ENCODE results near the gene ASB16.
"Not testable (repeated sequence)": the region's sequence is repeated elsewhere in the genome, so short reads cannot be mapped to it uniquely, and the experiment has no call there.

ASB16 gene, protein sequence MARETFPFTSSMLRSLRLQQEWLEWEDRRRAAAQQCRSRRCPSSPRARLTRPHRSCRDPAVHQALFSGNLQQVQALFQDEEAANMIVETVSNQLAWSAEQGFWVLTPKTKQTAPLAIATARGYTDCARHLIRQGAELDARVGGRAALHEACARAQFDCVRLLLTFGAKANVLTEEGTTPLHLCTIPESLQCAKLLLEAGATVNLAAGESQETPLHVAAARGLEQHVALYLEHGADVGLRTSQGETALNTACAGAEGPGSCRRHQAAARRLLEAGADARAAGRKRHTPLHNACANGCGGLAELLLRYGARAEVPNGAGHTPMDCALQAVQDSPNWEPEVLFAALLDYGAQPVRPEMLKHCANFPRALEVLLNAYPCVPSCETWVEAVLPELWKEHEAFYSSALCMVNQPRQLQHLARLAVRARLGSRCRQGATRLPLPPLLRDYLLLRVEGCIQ

DNA sequence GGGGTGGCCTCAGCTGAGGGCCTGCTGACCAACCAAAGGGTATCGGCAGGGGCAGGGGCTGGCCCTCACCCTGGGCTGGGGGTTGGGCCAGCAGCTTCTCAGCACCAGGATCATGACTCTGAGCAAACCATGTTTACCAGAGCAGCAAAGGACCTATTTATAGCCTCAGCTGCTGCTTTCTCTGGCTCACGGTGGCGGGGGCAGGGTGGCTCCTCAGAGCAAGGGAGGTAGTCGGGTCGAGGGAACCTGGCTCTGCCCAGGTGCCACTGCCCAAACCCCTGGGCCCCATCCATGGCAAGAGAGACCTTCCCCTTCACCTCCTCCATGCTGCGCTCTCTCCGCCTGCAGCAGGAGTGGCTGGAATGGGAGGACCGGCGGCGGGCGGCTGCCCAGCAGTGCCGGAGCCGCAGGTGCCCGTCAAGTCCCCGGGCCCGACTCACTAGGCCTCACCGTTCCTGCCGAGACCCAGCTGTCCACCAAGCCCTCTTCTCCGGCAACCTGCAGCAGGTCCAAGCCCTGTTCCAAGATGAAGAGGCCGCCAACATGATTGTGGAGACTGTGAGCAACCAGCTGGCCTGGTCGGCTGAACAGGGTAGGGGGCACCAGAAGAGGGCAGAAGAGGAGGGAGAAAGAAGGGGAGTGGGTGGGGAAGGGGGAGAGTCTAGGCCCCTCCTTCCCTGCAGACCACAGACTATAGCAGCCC is at the start of gene ASB16:
Gene ASB16 (plus strand): TSS at position 206 of the 703 bp plus-strand sequence. CDS start 86 bp downstream, at position 292.
- peak; percentile 29 to 84 (median 84) for DNase-seq

DNA sequence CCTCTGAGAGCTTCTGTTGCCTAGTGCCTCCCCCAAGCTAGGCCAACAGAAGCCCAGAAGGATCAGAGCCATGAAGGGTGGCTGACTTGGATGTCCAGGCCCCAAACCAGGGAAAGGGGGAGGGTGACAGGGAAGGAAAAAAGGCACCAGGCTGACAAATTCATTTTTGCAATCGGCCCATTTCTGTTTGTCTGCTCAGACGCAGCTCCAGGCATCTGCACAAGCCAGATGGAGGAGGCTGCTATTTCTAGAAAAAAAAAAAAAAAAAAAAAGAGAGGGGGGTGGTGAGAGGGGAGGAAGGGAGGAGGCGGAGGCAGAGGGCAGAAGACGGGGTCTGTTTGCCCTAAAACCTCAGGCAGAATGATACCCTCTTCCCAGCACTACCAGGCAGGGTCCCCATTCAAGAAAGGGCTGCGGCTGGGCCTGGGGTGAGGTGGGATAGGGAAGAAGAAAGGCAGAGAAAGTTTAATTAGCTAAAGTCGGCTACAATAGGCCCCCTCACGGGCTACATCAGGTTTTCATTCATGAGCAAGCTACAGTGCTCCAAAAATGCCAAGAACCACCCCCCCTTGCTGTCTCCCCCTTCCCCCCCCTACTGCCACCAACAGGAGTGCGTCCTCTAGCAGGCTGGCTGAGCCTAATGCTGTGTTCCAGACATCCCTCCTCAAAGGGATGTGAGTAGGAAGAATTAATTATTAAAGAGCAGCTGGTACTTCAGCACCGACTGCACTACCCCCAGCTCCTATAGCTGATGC is 49.5 kb upstream of the ASB16 start:
- DNase-seq = peak in 2 of 3 experiments; percentile 18 to 61

DNA sequence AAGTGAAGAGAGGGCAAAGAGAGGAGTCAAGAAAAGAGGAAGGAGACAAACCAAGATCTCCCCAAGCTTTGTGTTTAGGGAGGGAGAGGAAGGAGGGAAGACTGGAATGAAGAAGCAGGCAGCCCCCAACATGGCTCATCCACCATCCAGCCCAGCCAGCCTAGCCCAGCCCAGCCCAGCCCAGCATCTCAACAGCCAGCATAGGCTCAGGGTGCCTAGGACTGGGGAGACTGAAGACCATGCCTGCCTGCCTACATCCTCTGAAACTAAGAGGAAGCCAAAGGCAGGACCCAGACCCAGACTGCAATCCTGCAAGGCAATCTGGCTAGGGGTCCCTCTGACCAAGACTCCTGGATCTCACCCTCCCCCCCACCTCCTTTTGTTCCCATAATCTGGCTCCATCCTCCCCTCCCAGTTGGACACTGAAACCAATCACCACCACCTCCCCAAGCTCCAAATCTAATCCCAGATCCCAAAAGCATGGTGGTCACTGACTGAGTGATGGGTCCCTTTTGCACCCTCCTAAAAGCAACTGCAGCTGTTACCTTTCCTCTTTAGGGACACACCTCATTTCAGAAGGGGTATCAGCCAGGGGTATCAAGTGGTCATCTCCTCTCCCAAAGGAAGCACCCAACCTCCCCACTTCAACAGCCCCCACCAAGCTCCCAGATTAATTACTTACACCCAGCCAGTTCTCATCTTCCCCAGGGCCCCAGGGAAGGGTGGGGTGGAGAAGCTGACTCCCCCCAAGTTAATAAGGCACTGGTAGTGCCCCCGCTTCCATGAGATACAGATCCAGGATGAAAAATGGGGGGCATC is 48.3 kb upstream of the ASB16 start:
- DNase-seq = no peak

DNA sequence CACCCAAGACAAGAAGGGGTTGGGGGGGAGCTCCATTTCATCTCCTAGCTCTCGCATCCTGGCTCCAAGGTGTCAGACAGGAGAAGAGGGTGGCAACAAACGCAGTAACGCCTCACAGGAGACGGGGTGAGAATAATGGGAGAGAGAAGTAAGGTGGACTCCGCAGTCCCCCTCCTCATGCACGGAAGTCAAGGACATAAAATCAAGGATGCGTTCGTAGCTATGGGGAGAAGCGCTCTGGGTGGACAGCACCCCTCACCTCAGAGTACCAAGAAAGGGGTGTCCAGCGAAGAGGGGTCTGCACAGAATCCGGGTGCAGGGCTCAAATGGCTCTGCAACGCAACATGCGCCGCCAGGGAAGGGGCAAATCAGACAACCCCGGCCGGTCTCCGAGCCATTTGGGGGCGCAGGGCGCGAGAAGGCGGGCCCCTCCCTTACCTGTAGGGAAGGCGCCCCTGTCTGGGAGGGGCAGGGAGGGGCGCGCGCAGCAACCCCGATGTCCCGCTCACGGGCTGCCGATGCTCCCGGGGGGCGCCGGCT is 47.6 kb upstream of the ASB16 start:
- DNase-seq = peak in 1 of 3 experiments; percentile 58

DNA sequence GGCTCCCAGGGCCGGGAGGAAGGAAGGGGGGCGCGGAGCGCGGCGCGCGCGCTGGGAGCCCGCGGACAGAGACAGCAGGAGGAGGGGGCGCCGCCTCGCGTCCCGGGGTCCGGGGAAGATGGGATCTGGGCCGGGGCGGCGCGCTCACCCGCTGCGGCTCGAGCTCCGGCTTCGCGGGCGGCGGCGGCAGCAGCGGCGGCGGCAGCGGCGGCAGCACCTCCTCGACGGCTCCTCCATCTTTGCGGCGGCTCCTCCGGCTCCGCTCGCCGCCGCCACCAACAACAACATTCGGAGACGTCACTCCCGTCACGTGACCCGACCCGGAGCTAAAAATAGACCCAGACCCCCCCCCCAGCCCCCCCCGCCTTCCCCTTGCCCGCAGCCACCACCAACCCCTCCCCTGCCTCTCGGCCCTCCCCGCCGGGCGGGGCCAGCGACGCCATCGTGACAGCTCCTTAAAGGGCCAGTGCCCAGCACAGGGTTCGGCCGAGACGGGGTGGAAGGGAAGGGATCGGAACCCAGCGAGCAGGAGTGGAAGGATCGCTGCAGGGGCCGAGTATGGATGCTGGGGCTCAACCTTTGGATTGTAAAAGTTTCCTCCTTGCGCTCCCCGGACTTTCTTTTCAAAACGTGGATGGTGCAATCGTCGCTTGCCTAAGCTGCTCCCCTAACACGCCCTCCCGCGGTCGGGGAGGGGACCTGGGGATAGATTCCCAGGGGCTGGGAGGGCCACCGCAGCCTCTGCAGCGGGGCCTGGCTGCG is 47.0 kb upstream of the ASB16 start, which contains the start of gene HDAC5:
Gene HDAC5 (minus strand): TSS at position 286 of the 762 bp plus-strand sequence. CDS start 6,126 bp downstream, outside the sequence.
- DNase-seq = peak; percentile 93 to 96 (median 94)

DNA sequence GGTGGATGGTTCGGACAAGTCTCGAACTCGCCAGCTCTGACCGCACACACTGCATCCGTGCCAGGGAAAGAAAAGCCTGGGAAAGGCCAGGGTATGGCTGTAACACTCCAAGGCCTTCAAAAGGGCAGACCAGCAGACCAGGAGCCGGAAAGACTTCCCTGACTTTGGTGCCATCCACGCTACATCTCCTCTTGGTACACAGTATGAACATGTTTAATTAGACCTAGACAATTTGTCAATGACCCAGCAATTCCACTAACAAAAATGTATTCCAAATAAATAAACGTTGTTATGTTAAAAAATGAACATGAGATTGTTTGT is 46.4 kb upstream of the ASB16 start:
- DNase-seq = no peak

DNA sequence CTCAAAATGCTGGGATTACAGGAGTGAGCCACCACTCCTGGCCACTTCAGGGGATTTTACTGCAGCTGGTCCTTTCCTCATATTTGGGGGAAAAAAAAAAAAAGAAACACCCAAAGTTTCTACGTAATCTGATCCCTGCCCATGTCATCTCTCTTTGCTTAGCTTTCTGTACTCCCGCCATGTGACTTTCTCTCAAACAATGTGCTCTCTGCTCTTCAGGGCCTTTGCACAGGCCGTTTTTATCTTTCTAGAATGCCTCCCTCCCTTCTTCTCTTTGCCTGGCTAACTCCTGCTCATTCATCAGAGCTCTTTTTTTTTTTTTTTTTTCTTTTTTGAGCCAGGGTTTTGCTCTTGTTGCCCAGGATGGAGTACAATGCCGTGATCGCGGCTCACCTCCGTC is 42.1 kb upstream of the ASB16 start:
- no peak for DNase-seq

DNA sequence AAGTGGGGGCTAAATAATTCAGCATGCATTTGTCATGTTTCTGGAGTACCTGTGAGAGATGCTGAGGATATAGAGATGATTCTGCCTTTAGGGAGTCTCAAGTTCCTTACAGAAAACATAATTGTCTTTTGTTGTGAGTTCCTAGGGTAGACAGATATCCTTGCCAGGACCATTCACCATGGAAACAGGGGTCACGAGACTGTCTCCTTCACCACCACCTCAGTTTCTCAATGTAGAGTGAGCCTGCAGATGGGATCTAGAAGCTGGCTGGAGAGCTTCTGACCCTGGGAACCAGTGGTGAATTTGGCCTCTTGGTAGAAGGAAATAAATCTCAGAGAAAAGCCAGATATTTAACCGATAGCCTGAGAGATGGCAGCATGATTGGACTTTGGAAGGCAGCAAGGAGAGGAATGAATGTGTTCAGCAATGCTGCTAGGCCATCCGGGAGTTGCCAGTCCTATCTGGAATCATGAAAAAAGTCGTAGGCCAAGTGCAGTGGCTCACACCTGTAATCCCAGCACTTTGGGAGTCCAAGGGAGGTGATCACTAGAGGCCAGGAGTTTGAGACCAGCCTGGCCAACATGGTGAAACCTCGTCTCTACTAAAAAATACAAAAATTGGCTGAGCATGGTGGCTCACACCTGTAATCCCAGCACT is 39.7 kb upstream of the ASB16 start:
- no peak for DNase-seq

DNA sequence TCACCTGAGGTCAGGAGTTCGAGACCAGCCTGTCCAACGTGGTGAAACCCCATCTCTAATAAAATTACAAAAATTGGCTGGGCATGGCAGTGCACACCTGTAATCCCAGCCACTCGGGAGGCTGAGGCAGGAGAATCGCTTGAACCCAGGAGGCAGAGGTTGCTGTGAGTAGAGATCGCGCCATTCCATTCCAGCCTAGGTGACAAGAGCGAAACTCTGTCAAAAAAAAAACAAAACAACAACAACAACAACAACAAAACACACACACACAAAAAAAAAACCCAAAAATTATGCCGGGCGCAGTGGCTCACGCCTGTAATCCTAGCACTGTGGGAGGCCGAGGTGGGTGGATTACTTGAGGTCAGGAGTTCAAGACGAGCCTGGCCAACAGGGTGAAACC is 39.1 kb upstream of the ASB16 start:
- not testable (repeated sequence) for DNase-seq

DNA sequence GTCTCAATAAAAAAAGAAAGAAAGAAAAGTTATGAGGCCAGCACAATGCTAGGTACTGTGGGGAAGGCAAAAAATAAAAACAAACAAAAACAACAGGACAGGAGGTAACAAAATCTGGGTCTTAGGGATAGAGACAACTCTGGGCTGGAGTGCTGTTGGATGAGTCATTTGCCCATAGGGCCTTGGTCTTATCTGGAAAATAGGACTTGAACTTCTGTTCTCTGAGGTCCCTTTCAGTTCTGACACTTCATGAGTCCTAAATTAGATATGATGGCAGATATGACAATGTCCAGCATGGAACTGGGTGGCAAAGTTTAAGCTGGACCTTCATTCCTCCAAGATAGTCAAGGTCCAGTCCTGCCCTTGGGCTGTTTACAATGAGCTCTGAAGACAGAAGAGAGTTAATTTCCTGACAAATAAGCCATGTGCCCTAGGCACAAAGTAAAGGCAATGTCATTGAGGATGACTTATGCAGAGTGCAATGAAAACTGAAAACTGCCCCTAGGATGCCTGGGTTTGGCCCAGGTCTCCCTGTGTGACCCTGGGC is 38.2 kb upstream of the ASB16 start:
- no peak for DNase-seq

DNA sequence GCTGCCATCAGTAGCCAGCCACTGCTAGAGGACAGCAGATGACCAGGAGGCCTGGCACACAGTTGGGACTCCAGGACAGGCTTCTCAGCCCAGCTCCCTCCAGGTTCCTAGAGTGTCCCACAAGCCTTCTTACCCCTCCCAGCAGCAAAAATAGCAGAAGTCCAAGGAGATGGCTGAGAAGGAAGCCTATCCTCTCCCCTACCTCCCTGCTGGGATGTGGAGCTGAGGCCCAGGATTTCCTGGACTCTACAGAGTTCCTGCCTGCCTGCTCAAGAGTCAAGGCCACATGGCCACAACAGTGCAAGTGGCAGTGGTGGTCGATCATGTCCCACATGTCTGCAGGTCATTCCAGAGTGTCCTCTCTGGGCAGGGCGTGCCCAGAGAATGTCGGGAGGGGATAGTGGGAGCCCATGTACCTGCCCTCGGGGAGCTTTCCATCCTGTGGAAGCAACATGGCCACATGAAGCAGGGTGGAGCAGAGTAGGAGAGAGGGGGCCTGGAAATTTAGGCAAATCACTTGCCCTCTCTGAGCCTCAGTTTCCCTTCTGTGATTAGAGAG is 36.5 kb upstream of the ASB16 start:
- no peak for DNase-seq

DNA sequence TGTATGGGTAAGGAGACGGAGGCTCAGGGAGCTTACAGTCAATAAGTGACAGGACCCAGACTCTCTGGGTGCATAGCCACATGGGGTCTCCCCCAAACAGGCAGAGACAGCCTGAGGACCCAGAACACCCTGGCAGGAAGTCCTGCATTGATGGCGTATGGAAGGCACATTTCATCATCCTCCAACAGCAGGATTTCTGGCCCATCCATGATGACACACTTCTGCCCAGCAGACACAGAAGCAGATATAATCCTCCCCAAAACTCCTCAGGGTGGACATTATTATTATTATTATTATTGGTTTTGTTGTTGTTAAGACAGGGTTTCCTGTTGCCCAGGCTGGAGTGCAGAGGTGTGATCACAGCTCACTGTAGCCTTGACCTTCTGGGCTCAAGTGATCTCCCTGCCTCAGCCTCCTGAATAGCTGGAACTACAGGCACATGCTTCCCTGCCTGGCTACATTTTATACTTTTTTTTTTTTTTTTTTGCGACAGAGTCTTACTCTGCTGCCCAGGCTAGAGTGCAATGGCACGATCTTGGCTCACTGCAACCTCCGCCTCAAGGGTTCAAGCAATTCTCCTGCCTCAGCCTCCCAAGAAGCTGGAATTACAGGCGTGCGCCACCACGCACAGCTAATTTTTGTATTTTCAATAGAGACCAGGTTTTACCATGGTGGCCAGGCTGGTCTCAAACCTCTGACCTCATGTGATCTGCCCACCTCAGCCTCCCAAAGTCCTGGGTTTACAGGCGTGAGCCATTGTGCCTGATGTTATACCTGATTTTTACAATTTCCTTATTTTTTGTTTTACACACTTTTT is 35.5 kb upstream of the ASB16 start:
- DNase-seq = no peak

DNA sequence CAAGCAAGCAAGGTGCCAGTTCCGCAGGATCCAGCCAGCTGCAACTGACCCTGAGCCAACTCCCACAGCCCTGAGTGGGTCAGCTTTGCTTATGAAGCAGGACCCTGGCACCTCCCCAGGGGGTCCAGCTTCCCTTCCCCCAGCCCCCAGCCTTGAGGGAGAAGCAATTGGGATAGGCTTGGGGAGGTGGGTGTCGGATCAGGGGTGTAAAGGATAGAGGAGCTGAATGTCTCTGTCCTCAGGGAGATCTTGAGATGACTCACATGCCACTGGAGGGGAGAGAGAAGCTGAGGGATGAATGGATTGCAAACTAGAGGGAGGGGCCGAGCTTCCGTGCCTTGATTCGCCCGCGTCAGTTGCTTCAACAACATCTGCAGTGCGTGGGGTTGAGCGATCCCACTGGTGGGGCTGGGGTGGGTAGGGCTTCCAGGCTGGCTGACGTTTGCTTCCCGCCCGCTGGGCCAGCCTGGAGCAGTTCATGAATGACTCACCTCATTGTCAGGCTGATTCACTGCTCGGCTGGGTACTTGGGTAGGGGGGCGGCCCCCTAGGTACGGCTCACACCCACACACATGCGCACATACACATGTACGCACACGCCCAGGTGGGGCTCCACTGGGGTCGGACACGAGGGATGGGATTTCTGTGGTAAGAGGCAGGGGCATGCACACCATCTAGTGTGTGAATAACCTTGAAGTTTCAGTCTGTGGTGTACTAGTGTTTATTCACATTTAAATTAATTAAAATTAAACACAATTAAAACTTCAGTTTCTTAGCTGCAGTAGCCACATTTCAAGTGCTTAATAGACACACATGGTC is 32.4 kb upstream of the ASB16 start:
- DNase-seq = peak; percentile 9 to 88 (median 77)

DNA sequence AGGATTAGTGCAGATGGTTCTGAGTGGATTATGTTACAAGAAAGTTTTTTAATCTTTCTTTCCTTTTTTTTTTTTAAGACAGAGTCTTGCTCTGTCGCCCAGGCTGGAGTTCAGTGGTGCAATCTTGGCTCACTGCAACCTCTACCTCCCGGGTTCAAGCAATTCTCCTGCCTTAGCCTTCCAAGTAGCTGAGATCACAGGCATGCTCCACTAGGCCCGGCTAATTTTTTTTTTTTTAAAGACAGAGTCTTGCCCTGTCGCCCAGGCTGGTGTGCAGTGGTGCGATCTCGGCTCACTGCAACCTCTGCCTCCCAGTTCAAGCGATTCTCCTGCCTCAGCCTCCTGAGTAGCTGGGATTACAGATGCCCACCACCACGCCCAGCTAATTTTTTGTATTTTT is 26.6 kb upstream of the ASB16 start:
- DNase-seq = not testable (repeated sequence)

DNA sequence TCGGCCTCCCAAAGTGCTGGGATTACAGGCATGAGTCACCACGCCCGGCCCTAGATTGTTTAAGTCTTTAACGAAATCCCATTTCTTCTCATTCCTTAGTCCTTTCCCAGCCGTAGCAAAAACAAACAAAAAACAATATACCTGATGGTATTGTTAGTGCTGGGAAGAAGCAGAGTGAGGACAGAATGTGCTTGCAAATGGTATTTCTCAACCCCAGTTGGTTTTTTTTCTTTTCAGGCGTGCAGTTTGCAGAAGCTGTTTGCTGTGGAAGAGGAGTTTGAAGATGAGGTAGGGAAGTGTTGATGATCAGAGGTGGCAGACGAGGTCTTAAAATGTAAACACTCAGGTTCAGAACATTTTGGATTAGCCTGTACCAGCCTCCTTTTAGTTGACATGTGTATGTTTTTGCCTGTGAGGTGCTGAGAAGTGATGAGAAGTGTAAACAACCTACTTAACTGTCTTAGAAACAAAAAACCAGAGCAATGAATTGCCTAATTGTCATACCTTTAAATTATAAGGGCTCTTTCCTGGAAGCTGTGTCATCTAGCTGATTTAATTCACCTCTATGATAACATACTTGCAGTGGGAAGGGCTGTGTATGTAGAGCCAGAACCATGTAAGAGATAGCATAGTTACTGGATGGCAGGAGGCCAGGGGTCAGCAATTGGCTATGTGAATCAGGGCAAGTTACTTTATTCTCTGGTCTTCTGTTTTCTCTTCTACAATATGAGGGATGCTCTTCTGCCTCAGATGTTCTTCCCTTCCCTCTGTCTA is 25.4 kb upstream of the ASB16 start:
- no peak for DNase-seq

DNA sequence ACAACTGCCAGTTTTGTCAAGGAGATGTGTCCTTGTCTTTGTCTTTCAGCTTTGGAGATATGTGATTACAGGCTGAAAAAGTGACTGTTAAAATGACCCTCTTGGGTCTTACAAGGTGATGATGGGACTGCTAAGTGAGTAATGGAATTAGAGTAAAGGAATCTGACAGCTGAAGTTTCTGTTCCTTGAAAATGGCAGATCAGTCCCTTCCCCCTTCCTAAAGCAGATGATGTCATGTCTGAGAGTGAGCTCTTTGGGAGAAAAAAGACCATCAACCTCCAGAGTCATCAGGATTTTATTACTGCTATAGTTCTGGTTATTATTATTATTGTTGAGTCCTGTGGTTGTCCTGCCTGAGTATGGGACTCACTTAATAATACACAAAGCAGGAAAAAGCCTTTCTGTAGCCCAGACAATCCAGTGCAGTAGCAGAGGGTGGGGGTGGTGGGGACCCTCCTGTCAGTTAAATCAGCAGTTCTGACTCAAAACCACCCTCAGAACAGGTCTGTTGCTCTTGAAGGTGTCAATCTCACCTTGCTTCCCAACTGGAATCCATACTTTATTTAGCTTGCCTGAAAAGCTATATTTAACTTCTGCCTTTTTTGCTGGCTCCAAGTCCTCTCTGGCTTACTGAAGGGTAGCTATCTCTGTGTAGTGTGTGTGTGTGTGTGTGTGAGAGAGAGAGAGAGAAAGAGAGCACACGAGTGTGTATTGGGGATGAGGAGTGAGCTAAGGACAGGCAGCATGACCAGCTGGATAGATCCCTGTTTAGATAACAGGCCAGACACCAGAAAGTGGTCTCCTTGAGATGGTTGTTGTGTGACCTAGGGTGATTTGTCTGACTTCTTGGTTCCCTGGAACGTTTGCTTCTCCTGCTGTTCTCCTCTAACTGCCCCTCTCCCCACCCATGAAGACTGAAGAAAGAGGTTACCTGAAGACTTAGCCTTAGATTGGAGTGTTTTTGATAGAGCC is 23.8 kb upstream of the ASB16 start:
- no peak for DNase-seq

Measured in NCI-H1417 (cell line).